HepG2 (cell line): Measurements from ENCODE around the gene NAA38. TPM values are rescaled to one million over a fixed set of nuclear protein-coding genes. Genes with fewer than 3 reads are reported as not detected.

Experiments
- ATAC-seq: fragments of 200-7000 bp; cut with Tn5 transposase; 3 replicates; pipeline ENCODE4 v1.9.1; 2020; ENCODE audit warnings: mild to moderate bottlenecking, moderate library complexity
- BruUV-seq: library from RNA; stranded (reverse); fragments of 400-500 nt; replicated peaks from 2 replicates; lab custom pipeline; 2021; lab: Mats Ljungman, UMichigan
- CTCF ChIA-PET: fragments of 300-600 bp; formaldehyde crosslinking; extraction: SDS; loops from one replicate; lab custom pipeline; 2021; ENCODE audit warnings: low total read pairs, inconsistent platforms, low intra/inter-chr PET ratio; lab: Yijun Ruan, JAX
- POLR2A ChIA-PET: fragments of 350-600 bp; sonication (Branson Sonifier 250); formaldehyde crosslinking; loops from one replicate; lab custom pipeline; 2020; ENCODE audit warnings: antibody characterized with exemption, inconsistent platforms; lab: Yijun Ruan, JAX
- DNase-seq: peaks from one replicate; pipeline ENCODE4 v3.0.0-alpha.2; 2015; ENCODE audit warnings: low spot score
- FAIRE-seq: peaks from 3 replicates; lab custom pipeline; 2011; peaks lifted over from hg19 to GRCh38; lab: Jason Lieb, UNC
- H2AFZ ChIP-seq: one replicate; pipeline ENCODE4 v1.6.1; 2011; ENCODE audit warnings: low read length, inconsistent platforms
- H3K27ac ChIP-seq: fragments of 300-600 bp; 3 replicates; pipeline ENCODE4 v1.8.0; 2011; ENCODE audit warnings: mixed run types, mild to moderate bottlenecking, mixed read lengths, low read length, inconsistent platforms; ENCODE audit not compliant: insufficient read depth; ENCODE audit errors: extremely low read length
- H3K27me3 ChIP-seq, 2 experiments: fragments of 200-600 bp in 1 of 2; 2 replicates in 1 of 2; 3 replicates in 1 of 2; pipeline versions ENCODE4 v1.6.0 to v1.8.0; 2011; ENCODE audit warnings: low read length in 2 of 2, mild to moderate bottlenecking in 2 of 2, moderate library complexity in 2 of 2, inconsistent platforms in 1 of 2; ENCODE audit not compliant: insufficient read depth in 2 of 2, control insufficient read depth in 1 of 2
- H3K36me3 ChIP-seq, 2 experiments: fragments of 200-600 bp in 1 of 2; replicated peaks in 1 of 2; 2 replicates in 1 of 2; 3 replicates in 1 of 2; pipeline versions ENCODE4 v1.5.1 to v1.8.0; 2011; ENCODE audit warnings: low read length in 2 of 2, inconsistent platforms in 1 of 2; ENCODE audit not compliant: insufficient read depth in 2 of 2, control insufficient read depth in 1 of 2
- H3K4me1 ChIP-seq: 2 replicates; pipeline ENCODE4 v1.5.1; 2012; ENCODE audit warnings: low read length, inconsistent platforms; ENCODE audit not compliant: insufficient read depth
- H3K4me2 ChIP-seq: 2 replicates; pipeline ENCODE4 v1.6.0; 2011; ENCODE audit warnings: low read depth, low read length, inconsistent platforms
- H3K4me3 ChIP-seq, 3 experiments: fragments of 200-600 bp in 1 of 3; sonication (generic), shearing (Covaris generic) in 1 of 3; replicated peaks in 1 of 3; 2 replicates each; pipeline ENCODE4 v1.5.1; 2011 to 2016; ENCODE audit warnings: low read length in 3 of 3, inconsistent platforms in 2 of 3, low read depth in 2 of 3, mild to moderate bottlenecking in 2 of 3, control low read depth in 1 of 3, mixed read lengths in 1 of 3; ENCODE audit not compliant: insufficient read depth in 1 of 3
- H3K79me2 ChIP-seq: one replicate; pipeline ENCODE4 v1.6.1; 2011; ENCODE audit warnings: low read length, inconsistent platforms; ENCODE audit not compliant: insufficient read depth
- H3K9ac ChIP-seq: 2 replicates; pipeline ENCODE4 v1.6.0; 2011; ENCODE audit warnings: mild to moderate bottlenecking, low read depth, low read length, inconsistent platforms; ENCODE audit not compliant: insufficient read depth
- H3K9me3 ChIP-seq: 2 replicates; pipeline ENCODE4 v1.5.1; 2012; ENCODE audit warnings: mild to moderate bottlenecking, low read length
- H4K20me1 ChIP-seq: 2 replicates; pipeline ENCODE4 v1.6.0; 2011; ENCODE audit warnings: inconsistent platforms, mild to moderate bottlenecking, low read length, moderate library complexity; ENCODE audit not compliant: insufficient read depth
- ARID4A ChIP-seq: sonication (generic); formaldehyde crosslinking; IDR thresholded peaks from 2 replicates; pipeline ENCODE4 v1.5.0; 2020; ENCODE audit warnings: mild to moderate bottlenecking, missing genetic modification reagents, borderline replicate concordance
- ELF3 ChIP-seq: IDR thresholded peaks from 2 replicates; pipeline ENCODE4 v1.6.1; 2016; ENCODE audit warnings: missing genetic modification reagents, missing compliant biosample characterization
- EZH2 ChIP-seq: conservative IDR thresholded peaks from 2 replicates; pipeline ENCODE4 v1.6.1; 2012; ENCODE audit warnings: mild to moderate bottlenecking, low read depth, low read length, moderate library complexity
- MXD1 ChIP-seq: sonication (generic); formaldehyde crosslinking; IDR thresholded peaks from 2 replicates; pipeline ENCODE4 v1.4.0; 2020; ENCODE audit warnings: mild to moderate bottlenecking, missing genetic modification reagents
- RBM22 ChIP-seq: fragments of 200-400 bp; formaldehyde crosslinking; optimal IDR thresholded peaks from 2 replicates; pipeline ENCODE3; 2017; ENCODE audit warnings: mild to moderate bottlenecking, low read length, moderate library complexity
- SNAPC4 ChIP-seq: sonication (generic); formaldehyde crosslinking; IDR thresholded peaks from 2 replicates; pipeline ENCODE4 v1.4.0; 2020; ENCODE audit warnings: mild to moderate bottlenecking, missing genetic modification reagents
- SP4 ChIP-seq: sonication (generic); formaldehyde crosslinking; IDR thresholded peaks from 2 replicates; pipeline ENCODE4 v1.8.1; 2023; ENCODE audit warnings: mild to moderate bottlenecking, missing genetic modification reagents
- SP5 ChIP-seq: IDR thresholded peaks from 2 replicates; pipeline ENCODE4 v1.6.1; 2016; ENCODE audit warnings: low read depth, borderline replicate concordance
- ZNF513 ChIP-seq: sonication (generic); formaldehyde crosslinking; conservative IDR thresholded peaks from 2 replicates; pipeline ENCODE4 v1.5.0; 2020; ENCODE audit warnings: missing genetic modification reagents
- ZNF737 ChIP-seq: sonication (generic); formaldehyde crosslinking; IDR thresholded peaks from 2 replicates; pipeline ENCODE4 v1.5.0; 2020; ENCODE audit warnings: missing genetic modification reagents, mild to moderate bottlenecking, borderline replicate concordance
- ZSCAN31 ChIP-seq: sonication (generic); formaldehyde crosslinking; IDR thresholded peaks from 2 replicates; pipeline ENCODE4 v1.5.0; 2020; ENCODE audit warnings: low read depth, mild to moderate bottlenecking, missing genetic modification reagents
- WGBS: methylation state at CpG from one replicate; pipeline ENCODE4 v1.1.6; 2017; ENCODE audit warnings: low lambda C conversion rate; 5-methylcytosine and 5-hydroxymethylcytosine counted together
- in situ Hi-C: cut with HindIII; loops from 2 replicates; pipeline ENCODE4 v1.10.0; 2017; ENCODE audit warnings: low pct_unique_long_range_greater_than_20kb; ENCODE audit not compliant: extremely low pct_ligation_motif_present
- intact Hi-C: fragments of 100-400 bp; cut with micrococcal nuclease; formaldehyde crosslinking; loops from one replicate; pipeline ENCODE4 v1.10.0; 2022; ENCODE audit not compliant: unreplicated experiment
- polyA plus RNA-seq, 8 experiments: library from polyadenylated mRNA; depleted of rRNA in 3 of 8; stranded (reverse) in 7 of 8; unstranded in 1 of 8; fragments of >200 nt; fragmentation: Illumina TruSeq in 4 of 8; extraction: Trizol in 4 of 8; gene quantifications; 2 replicates each; pipeline versions ENCODE4 v1.2.1 to v1.2.3, GENCODE V29; 2011 to 2016; ENCODE audit warnings: low read depth in 4 of 8, missing spikeins in 1 of 8, mixed read lengths in 1 of 8; ENCODE audit not compliant: insufficient read depth in 1 of 8
- total RNA-seq, 5 experiments: library from RNA; depleted of rRNA; stranded (reverse); fragments of >200 nt; fragmentation: Illumina TruSeq; extraction: Trizol; gene quantifications; 2 replicates each; pipeline ENCODE4 v1.2.3, GENCODE V29; 2016; ENCODE audit warnings: low read depth in 1 of 5

The NAA38 gene
- total and polyA plus RNA-seq, 2 of the 13 experiments (the other 11 are each of a cell fraction or from before 2014, with no cell fraction given) = 46.9 to 91.6 TPM

- H3K9me3 ChIP-seq = no peaks in the 10 kb centered on the region
- ATAC-seq (peak; percentile 45), DNase-seq (no peak), FAIRE-seq (no peak)
- peak within 1 kb of the TSS; percentile 92 for H3K4me2 ChIP-seq
- CTCF ChIA-PET = interaction anchor here (1.9 kb wide), 1 partner anchor 26 kb away, joined by 5 read pairs; no protein-coding TSS in a partner anchor
- H2AFZ ChIP-seq = peak within 1 kb of the TSS; percentile 48
- no peaks in the 10 kb centered on the region for H3K36me3 ChIP-seq
- intact Hi-C loops = no loop called here
- in situ Hi-C loops = no loop called here
- no peaks in the 10 kb centered on the region for H4K20me1 ChIP-seq
- H3K4me3 ChIP-seq = peak within 1 kb of the TSS; percentile 45 to 76 (median 68)
- H3K79me2 ChIP-seq = no peaks in the 10 kb centered on the region
- H3K27me3 ChIP-seq = peaks cover 0 to 17% of the 10 kb centered on the region in 2 experiments; a peak in 2 of 5 replicates
- peaks cover 38% of the 10 kb centered on the region for H3K4me1 ChIP-seq
- WGBS = 50% methylated on average over 16 of the region's 18 CpGs
- POLR2A ChIA-PET = interaction anchor here (1.3 to 1.5 kb wide), 3 partner anchors 26 to 52 kb away, joined by 3 to 4 read pairs (median 3); partner anchors contain the start of gene NAA38
- peak within 1 kb of the TSS; percentile 63 for H3K9ac ChIP-seq
- no TSS peak for BruUV-seq
- peak within 1 kb of the TSS; percentile 69 for H3K27ac ChIP-seq
- TF ChIP-seq SP4 (CRISPR knock-in tag) = no peak
- no peak for TF ChIP-seq EZH2
- TF ChIP-seq RBM22 = no peak
- peak; percentile 14; the same call in 1 of the 2 replicates for TF ChIP-seq MXD1 (CRISPR knock-in tag)
- TF ChIP-seq SNAPC4 = 0 out of 2 replicates have a peak, but pooled peaks have one; percentile 6
- peak; percentile 10; the same call in 1 of the 2 replicates for TF ChIP-seq ARID4A (CRISPR knock-in tag)
- TF ChIP-seq ZNF737 (CRISPR knock-in tag) = 0 out of 2 replicates have a peak, but pooled peaks have one; percentile 49
- TF ChIP-seq ZNF513 (CRISPR knock-in tag) = no peak
- TF ChIP-seq SP5 (CRISPR knock-in tag) = peak; percentile 6; the same call in 1 of the 2 replicates
- 0 out of 2 replicates have a peak, but pooled peaks have one; percentile 35 for TF ChIP-seq ZSCAN31 (CRISPR knock-in tag)
- peak; percentile 1; the same call in 1 of the 2 replicates for TF ChIP-seq ELF3
Observed at GRCh38 chr17:7888184-7888920, 31.0 kb upstream of the NAA38 start, which contains the start of gene CHD3. Gene CHD3, plus strand, starts transcription at chr17:7888789. Its CDS starts 212 bp downstream, at chr17:7889001.
